MM.1S (cell line): Measurements from ENCODE around the gene CREM.

Experiments used
- CTCF ChIP-seq: fragments of 300-600 bp; sonication (generic); IDR thresholded peaks from 2 replicates; pipeline ENCODE4 v1.5.1; 2016; ENCODE audit warnings: antibody characterized with exemption, low read length, mixed read lengths
- EZH2 ChIP-seq: fragments of 300-600 bp; sonication (generic); optimal IDR thresholded peaks from 2 replicates; pipeline ENCODE3; 2017; ENCODE audit warnings: low read depth, mild to moderate bottlenecking, antibody characterized with exemption, low read length, mixed read lengths

GRCh38 chr10:35167342-35167741, 40.7 kb downstream of the CREM start:
- TF ChIP-seq EZH2 (no peak), CTCF (no peak)
